HG03139 (cell line): ENCODE results near the gene LRRK1.

Experiments
- ATAC-seq: cut with Tn5 transposase; IDR thresholded peaks from one replicate; pipeline ENCODE4 v1.9.1; 2021; ENCODE audit not compliant: unreplicated experiment

Gene LRRK1

GRCh38 chr15:100909989-100910955, 8.9 kb upstream of the LRRK1 start:
- no peak for ATAC-seq

DNA sequence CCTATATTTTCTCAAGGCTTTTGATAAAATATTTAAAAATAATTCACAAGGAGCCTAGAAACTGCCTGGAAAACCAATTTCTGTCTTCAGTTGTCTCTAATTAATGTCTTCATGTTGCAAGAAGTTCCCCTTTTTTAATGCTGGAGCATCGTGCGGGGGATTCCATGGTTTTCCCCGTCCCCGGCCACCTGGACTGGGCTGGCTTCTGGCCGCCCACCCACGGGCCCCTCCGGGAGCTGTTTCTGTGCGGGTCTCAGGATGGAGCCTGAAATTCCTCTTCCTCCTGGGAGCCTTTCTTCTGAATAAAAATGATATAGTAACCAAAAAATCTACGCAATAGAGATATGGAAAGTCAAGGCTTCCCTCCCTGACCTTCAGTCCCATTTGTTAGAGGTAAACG, 8.1 kb upstream of the LRRK1 start:
- ATAC-seq, result no peak

DNA sequence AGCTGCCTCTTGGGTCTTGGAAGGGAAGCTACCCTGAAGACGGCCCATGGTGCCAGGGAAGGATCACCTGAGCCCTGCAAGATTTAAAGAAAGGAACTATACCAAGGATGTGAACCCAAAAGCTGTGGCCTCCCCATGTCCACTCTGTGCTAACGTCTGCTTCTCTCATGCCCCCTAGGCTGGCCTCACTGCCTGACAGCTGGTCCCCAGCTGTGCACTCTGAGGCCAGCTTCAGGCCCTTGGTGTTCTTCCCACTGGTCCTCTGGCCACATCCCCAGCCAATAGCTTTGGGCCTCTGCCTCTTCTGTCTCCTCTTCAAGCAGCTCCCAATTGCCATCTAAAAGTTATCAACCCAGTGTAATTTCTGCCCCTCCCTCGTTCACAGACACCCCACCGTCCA, 5.2 kb upstream of the LRRK1 start:
- no peak for ATAC-seq

DNA sequence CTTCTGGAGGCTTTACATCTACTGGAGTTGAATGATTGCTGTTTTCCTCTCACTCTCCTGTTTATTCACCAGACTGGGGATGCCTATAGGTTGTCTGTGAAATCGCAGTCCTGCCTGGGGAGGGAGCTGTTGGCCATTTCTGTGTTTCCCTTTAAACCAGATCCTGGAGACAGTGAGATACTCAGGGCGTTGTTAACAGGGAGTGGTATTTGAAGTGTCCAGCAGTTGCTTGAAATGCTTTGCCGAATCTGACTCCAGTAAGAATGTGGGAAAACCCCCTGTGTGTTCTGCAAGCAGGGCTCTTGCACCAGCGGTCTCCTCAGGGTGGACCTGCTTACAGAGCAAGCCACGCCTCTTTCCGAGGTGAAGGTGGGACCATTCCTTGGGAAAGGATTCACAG, 4.3 kb upstream of the LRRK1 start:
- no peak for ATAC-seq

DNA sequence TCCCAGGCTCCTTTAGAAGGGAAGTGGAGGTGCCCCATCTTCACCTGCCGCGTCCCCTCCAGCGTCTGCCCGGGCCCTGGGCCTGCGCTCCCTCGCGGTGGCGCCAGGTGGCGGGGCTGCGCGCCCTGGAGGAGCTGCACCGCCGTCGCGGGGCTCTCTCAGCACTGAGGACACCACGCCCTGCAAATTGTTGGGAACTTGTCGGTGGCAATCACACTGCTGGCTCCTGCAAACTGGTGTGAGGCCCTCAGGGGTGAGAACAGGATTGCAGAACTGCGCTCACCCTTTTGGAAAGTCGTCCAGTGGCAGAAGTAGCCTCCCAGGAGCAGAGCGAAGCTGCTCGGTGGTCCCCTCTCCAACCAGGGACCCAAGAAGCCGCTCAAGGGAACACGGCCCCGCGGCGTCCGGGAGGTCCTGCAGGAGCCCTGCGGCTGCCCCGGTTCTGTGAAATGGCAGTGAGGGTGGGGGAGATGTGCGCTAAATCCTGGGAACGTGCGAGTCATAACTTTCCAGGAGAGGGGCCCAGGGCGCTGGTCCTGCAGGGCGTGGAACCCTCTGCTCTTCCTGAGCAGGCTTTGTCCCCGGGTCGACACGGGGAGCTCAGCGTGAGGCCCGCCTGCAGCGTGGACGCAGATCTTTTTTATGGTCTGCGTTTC, 995 bp upstream of the LRRK1 start:
- peak; percentile 62 for ATAC-seq

DNA sequence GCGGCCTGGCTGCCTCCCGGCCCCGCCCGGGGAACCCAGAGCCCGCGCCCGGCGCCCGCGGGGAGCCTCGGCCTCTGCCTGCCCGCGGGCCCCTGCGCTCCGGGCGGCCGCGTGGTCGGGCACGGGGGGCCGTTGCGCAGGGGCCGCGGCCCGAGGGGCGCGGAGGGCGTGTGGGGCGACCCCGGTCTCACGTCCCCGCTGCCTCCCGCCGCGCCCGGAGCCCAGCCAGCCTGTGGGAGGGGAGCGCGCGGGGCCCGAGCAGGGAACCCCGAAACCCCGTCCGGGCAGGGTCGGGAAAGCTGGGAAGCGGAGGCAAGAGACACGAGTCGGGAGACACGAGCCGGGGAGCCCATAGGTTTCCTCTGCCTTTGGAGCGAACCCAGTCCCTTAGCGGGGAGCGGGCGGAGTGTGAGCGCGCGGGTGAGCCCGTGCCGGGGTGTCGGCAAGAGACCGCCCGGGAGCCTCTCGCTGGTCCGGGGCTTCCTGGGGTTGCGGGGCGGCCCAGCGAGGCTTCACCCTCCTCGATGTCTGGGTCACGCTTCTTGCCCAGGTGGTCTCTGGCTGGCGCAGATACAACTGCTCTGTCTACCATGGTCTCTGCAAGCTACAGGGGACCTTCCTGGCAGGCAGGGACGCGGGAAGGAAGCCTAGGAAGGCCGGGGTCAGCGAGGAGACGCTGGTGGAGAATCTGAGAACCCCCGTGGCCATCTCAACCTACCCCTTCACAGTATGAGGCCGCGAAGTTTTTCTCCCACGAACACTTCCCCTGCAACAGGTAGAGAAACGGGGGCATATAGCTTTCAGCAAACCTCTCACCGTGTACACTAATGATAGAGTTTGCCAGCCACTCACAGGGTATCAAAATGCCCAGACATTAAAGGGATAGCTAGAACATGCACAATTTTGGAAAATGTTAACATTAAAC, 586 bp downstream of the LRRK1 start:
- ATAC-seq, result no peak

- ATAC-seq, result no peak
Observed at GRCh38 chr15:100920516-100921135, 1.5 kb downstream of the LRRK1 start.

DNA sequence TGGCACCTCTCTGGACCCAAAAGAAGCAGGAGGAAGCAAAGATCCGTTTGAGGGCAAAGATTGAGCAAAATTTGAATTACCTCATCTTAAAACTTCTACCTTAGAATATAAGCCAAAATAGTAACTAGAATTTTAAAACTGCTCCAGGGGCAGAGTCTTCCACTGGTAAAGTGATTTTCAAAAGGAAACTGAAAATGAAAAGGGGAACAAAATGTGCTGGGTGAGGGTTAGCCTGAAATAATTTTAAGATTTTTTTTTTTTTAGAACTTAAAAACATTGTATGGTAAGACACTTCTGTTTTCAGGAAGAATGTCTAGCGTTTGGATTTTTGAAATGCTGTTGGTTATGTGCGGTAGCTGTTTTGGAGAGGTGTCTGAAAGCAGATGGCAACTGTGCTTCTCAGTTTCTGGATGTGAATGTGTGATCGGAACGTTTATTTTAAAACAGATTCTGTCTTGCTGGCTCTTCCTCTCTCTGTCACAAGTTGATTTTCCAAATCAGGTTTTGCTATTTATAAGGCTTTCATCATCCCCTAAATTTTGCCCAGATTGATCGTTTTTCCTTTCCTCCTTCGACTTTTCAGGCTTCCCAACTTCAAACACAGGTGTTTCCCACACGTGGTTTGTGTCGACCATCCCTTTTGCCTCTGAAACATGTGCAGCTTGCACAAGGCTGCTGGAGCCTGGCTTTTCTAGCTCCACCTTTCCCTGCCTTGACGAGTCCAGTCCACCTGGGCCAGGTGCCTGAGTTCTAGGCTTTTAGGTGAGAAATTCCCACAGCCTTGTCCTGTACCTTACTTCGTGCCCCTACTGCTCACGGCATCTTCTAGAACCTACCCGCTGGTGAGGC, 3.3 kb downstream of the LRRK1 start:
- no peak for ATAC-seq

GRCh38 chr15:100923076-100923475, 3.9 kb downstream of the LRRK1 start:
- no peak for ATAC-seq

- ATAC-seq, result no peak
Observed at GRCh38 chr15:100923902-100924301, 4.7 kb downstream of the LRRK1 start.

- ATAC-seq, result no peak
Observed at GRCh38 chr15:100924436-100924835, 5.3 kb downstream of the LRRK1 start.

GRCh38 chr15:100925480-100925879, 6.3 kb downstream of the LRRK1 start:
- no peak for ATAC-seq

- ATAC-seq, result no peak
Observed at GRCh38 chr15:100926258-100926657, 7.1 kb downstream of the LRRK1 start.

- ATAC-seq, result peak; percentile 44
Observed at GRCh38 chr15:100926971-100927756, 8.0 kb downstream of the LRRK1 start.

- no peak for ATAC-seq
Observed at GRCh38 chr15:100928632-100929280, 9.6 kb downstream of the LRRK1 start.

DNA sequence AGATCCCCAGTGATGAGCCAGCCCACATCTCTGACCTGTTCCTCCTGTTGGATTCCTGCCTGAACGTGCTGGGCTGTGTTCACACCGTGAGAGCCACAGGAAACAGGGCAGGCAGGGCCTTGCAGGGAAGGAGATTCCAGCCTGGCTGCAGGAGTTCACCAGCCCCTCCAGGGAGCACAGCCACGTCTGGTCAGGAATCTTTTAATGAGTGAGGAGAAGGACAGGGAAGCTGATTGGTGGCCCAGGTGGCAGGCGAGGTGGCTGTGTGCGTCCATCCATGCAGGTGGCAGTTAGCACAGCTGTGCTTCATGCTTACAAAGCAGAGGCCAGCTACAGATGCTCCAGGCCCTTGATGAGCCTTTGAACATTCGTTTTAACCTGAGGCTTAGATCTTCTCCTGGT, 10.5 kb downstream of the LRRK1 start:
- ATAC-seq, result no peak

DNA sequence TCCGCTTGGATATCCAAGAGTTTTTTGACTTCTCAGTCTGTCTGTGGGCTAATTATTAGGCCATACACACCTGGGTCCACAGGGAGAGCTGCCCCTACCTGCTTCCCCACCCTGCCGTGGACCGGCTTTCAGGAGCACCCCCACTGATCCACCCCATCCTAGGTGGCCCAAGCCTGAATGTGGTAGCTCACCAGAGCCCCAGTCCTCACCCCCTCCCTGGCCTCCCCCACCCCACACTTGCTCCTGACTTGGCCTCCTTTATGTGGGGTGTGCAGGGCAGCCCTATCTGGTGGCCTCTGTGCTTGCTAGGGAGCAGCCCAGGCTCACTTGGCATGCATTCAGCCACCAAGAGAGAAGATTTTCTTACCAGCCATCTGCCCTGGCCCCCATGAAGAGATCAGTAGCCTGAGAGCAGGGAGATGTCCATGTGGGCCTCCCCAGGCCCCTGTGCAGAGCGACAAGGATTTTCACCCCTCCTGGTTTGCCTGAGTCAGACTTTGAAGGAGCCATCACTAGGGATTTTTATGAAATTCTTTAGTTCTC, 11.2 kb downstream of the LRRK1 start:
- ATAC-seq, result no peak

DNA sequence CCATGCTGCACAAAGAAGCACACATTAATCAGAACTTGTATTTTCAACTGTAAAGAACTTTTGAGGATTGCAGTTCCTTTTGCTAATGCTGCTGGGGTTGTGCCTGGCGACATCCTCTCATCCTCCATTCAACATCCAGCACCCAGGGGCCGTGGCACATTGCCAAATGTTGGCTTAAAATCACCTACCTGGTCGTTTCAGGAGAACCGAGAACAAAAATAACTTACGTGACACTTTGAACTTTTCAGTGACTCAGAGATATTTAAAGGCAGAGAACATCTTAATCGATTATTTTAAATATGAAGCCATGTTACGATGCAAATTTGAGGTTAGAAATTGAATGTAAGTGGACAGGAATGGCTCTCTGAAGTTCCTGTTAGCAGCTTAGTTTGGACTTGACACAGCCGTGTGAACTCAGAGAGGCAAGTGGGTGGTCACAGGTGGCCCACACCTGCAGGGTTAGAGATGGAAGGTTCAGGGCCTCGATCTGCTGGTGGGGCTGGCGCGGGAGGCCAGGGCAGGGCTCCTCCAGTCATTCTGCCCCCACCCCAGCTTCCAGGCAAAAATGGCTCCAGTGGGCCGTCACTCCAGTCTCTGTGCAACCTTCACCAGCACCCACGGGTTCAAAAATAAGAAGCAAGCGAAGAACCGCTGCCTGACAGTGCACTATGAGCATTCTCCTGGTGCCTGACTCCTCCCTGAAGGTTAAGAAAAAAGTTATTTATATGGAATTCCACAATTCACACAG, 12.2 kb downstream of the LRRK1 start:
- no peak for ATAC-seq
